Measurements from ENCODE around the gene VEGFB. TPM values are rescaled to one million over a fixed set of nuclear protein-coding genes. Genes with fewer than 3 reads are reported as not detected.

Gene VEGFB
- total RNA-seq, 1 experiment from 2014 or later = 101 TPM

GRCh38 chr11:64226507-64227051, 7.8 kb upstream of the VEGFB start:
- ChIA-PET POLR2A (interaction anchor here (0.6 kb wide), 2 partner anchors 48 to 64 kb away, joined by 4 to 5 read pairs; no protein-coding TSS in a partner anchor), CTCF (no interaction called here)
- H3K36me3 ChIP-seq (ENCODE audit: control insufficient read depth, insufficient read depth, low read length) = peaks cover 2% of the 10 kb centered on the region
- ATAC-seq (peak; percentile 56), DNase-seq (ENCODE audit: low read depth, low spot score) (no peak)
- TF ChIP-seq REST (IDR thresholded peaks at IDR 0.05; ENCODE audit: insufficient read depth in 1 of 2, low read depth in 2 of 2, low read length in 1 of 2) (no peak), SIN3A (IDR thresholded peaks at IDR 0.05; ENCODE audit: borderline replicate concordance, insufficient read depth, low read depth, low read length) (no peak; the same call in 1 of the 2 replicates)
- H3K4me1 ChIP-seq (ENCODE audit: control insufficient read depth, insufficient read depth, low read length) = peaks cover 23% of the 10 kb centered on the region
- TSS peak; percentile 88 for BruUV-seq (replicated peaks)
- no peaks in the 10 kb centered on the region for H3K27me3 ChIP-seq (ENCODE audit: control insufficient read depth, insufficient read depth, low read length)
- no peaks in the 10 kb centered on the region for H3K9me3 ChIP-seq (ENCODE audit: control insufficient read depth, insufficient read depth, low read depth, low read length)
- in situ Hi-C loops (cut with HindIII; ENCODE audit: low pct_unique_long_range_greater_than_20kb, low sequenced_read_pairs) = no loop called here
- intact Hi-C loops (cut with micrococcal nuclease; ENCODE audit: unreplicated experiment) = no loop called here
- peak overlapping the region; percentile 76 to 86 for H3K4me3 ChIP-seq (ENCODE audit: low read depth in 2 of 2, low read length in 2 of 2)
- peak overlapping the region; percentile 90 for H3K27ac ChIP-seq (ENCODE audit: low read length)

DNA sequence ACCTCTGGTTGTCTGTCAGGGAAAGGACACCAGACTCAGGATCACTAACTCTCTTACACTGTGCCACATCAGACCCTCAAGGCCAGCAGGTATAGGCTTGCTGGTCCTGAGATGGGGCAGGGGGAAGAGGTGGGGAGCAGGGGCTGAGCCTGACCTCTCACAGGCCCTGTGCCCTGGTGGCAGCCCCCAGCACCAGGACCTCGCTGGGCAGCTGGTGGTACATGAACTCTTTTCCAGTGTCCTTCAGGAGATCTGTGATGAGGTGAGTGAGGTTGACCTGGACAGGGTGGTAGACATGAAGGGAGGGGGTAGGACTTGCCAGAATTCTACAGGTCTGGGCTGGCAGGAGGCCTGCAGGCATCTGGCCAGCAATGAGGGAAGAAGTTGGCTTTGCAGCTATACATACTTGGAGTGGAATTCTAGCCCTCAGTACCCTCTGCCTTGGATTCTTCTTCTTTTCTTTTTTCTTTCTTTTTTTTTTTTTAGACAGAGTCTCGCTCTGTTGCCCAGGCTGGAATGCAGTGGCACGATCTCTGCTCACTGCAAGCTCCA, 6.9 kb upstream of the VEGFB start:
- ChIA-PET POLR2A (interaction anchor here (0.6 to 0.8 kb wide), 2 partner anchors 14 to 47 kb away, joined by 4 to 9 read pairs; no protein-coding TSS in a partner anchor), CTCF (interaction anchor here (0.6 kb wide), 1 partner anchor 23 kb away, joined by 5 read pairs; no protein-coding TSS in a partner anchor)
- H3K4me3 ChIP-seq (ENCODE audit: low read depth in 2 of 2, low read length in 2 of 2) = peak overlapping the region; percentile 76 to 86
- peaks cover 2% of the 10 kb centered on the region for H3K36me3 ChIP-seq (ENCODE audit: control insufficient read depth, insufficient read depth, low read length)
- TF ChIP-seq, protein P1, sequence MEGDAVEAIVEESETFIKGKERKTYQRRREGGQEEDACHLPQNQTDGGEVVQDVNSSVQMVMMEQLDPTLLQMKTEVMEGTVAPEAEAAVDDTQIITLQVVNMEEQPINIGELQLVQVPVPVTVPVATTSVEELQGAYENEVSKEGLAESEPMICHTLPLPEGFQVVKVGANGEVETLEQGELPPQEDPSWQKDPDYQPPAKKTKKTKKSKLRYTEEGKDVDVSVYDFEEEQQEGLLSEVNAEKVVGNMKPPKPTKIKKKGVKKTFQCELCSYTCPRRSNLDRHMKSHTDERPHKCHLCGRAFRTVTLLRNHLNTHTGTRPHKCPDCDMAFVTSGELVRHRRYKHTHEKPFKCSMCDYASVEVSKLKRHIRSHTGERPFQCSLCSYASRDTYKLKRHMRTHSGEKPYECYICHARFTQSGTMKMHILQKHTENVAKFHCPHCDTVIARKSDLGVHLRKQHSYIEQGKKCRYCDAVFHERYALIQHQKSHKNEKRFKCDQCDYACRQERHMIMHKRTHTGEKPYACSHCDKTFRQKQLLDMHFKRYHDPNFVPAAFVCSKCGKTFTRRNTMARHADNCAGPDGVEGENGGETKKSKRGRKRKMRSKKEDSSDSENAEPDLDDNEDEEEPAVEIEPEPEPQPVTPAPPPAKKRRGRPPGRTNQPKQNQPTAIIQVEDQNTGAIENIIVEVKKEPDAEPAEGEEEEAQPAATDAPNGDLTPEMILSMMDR (IDR thresholded peaks at IDR 0.05) = no peak
- no peak for TF ChIP-seq SIN3A (IDR thresholded peaks at IDR 0.05; ENCODE audit: borderline replicate concordance, insufficient read depth, low read depth, low read length)
- no peak for TF ChIP-seq POLR2AphosphoS5 (IDR thresholded peaks at IDR 0.05; ENCODE audit: low read depth, low read length)
- TF ChIP-seq TCF7L2 (IDR thresholded peaks at IDR 0.05; ENCODE audit: low read depth, low read length) = no peak
- TF ChIP-seq REST (IDR thresholded peaks at IDR 0.05; ENCODE audit: insufficient read depth in 1 of 2, low read depth in 2 of 2, low read length in 1 of 2) = no peak
- no TSS peak for BruUV-seq (replicated peaks)
- H3K9me3 ChIP-seq (ENCODE audit: control insufficient read depth, insufficient read depth, low read depth, low read length) = no peaks in the 10 kb centered on the region
- in situ Hi-C loops (cut with HindIII; ENCODE audit: low pct_unique_long_range_greater_than_20kb, low sequenced_read_pairs) (no loop called here), intact Hi-C loops (cut with micrococcal nuclease; ENCODE audit: unreplicated experiment) (no loop called here)
- peak overlapping the region; percentile 90 for H3K27ac ChIP-seq (ENCODE audit: low read length)
- ATAC-seq (no peak), DNase-seq (ENCODE audit: low read depth, low spot score) (no peak)
- no peaks in the 10 kb centered on the region for H3K27me3 ChIP-seq (ENCODE audit: control insufficient read depth, insufficient read depth, low read length)
- peaks cover 32% of the 10 kb centered on the region for H3K4me1 ChIP-seq (ENCODE audit: control insufficient read depth, insufficient read depth, low read length)

Data from Panc1 (cell line).